ENCODE measurements around the gene AKR7A2.

- TF ChIP-seq CTCF (IDR thresholded peaks at IDR 0.05; ENCODE audit: insufficient read depth, low read depth, low read length) (no peak), EZH2 (IDR thresholded peaks at IDR 0.05; ENCODE audit: insufficient read depth, low read length) (no peak)
These were observed 12.7 kb upstream of the AKR7A2 start for GRCh38 chr1:19324665-19324990.
